Neural cell (in vitro differentiated cells): ENCODE data around the gene BCL2L11. TPM values are rescaled to one million over a fixed set of nuclear protein-coding genes. Genes with fewer than 3 reads are reported as not detected.

Experiments used
- H2AFZ ChIP-seq: fragments of 200-600, 300-800 bp; sonication (generic), shearing (Covaris generic); 2 replicates; pipeline ENCODE4 v1.6.0; 2014; ENCODE audit warnings: low read depth, mild to moderate bottlenecking, antibody characterized with exemption, low read length, moderate library complexity
- H3F3A ChIP-seq: fragments of 200-600 bp; shearing (Covaris generic); 2 replicates; pipeline ENCODE4 v1.6.1; 2016; ENCODE audit warnings: mild to moderate bottlenecking, moderate library complexity, mixed read lengths, antibody characterized with exemption, low read length; ENCODE audit not compliant: insufficient read depth, poor library complexity, severe bottlenecking
- H3K27ac ChIP-seq: fragments of 200-600, 300-800 bp; sonication (generic), shearing (Covaris generic); 2 replicates; pipeline ENCODE4 v1.5.1; 2014; ENCODE audit warnings: mild to moderate bottlenecking, low read length, moderate library complexity
- H3K27me3 ChIP-seq: fragments of 300-800, 200-600 bp; sonication (generic), shearing (Covaris generic); 2 replicates; pipeline ENCODE4 v1.6.0; 2014; ENCODE audit warnings: mild to moderate bottlenecking, low read depth, low read length, moderate library complexity; ENCODE audit not compliant: insufficient read depth
- H3K36me3 ChIP-seq: fragments of 300-800, 200-600 bp; sonication (generic), shearing (Covaris generic); 2 replicates; pipeline ENCODE4 v1.5.1; 2014; ENCODE audit warnings: mild to moderate bottlenecking, antibody characterized with exemption, low read length, moderate library complexity; ENCODE audit not compliant: insufficient read depth
- H3K4me2 ChIP-seq: fragments of 300-800, 200-600 bp; sonication (generic), shearing (Covaris generic); 2 replicates; pipeline ENCODE4 v1.6.0; 2014; ENCODE audit warnings: mild to moderate bottlenecking, low read length
- H3K4me3 ChIP-seq: fragments of 300-800, 200-600 bp; sonication (generic), shearing (Covaris generic); 2 replicates; pipeline ENCODE4 v1.5.1; 2014; ENCODE audit warnings: mild to moderate bottlenecking, low read length, moderate library complexity
- H3K79me2 ChIP-seq: fragments of 200-600 bp; shearing (Covaris generic); replicated peaks from 2 replicates; pipeline ENCODE4 v1.6.0; 2014; ENCODE audit warnings: mild to moderate bottlenecking, low read length, moderate library complexity; ENCODE audit not compliant: insufficient read depth
- H3K9ac ChIP-seq: fragments of 300-800, 200-600 bp; sonication (generic), shearing (Covaris generic); 2 replicates; pipeline ENCODE4 v1.6.1; 2016; ENCODE audit warnings: mild to moderate bottlenecking, low read length, mixed read lengths
- H3K9me2 ChIP-seq: fragments of 200-600 bp; shearing (Covaris generic); 2 replicates; pipeline ENCODE4 v1.6.1; 2016; ENCODE audit warnings: mild to moderate bottlenecking, low read length, mixed read lengths; ENCODE audit not compliant: insufficient read depth
- H3K9me3 ChIP-seq: fragments of 200-600, 300-800 bp; sonication (generic), shearing (Covaris generic); 2 replicates; pipeline ENCODE4 v1.6.1; 2016; ENCODE audit warnings: mild to moderate bottlenecking, mixed run types, low read length, moderate library complexity, mixed read lengths
- H4K20me1 ChIP-seq: fragments of 200-600 bp; shearing (Covaris generic); 2 replicates; pipeline ENCODE4 v1.6.1; 2016; ENCODE audit warnings: mild to moderate bottlenecking, mixed run types; ENCODE audit not compliant: insufficient read depth
- CTCF ChIP-seq: fragments of 450-650 bp; IDR thresholded peaks from 2 replicates; pipeline ENCODE4 v1.5.1; 2014; ENCODE audit warnings: antibody characterized with exemption, mild to moderate bottlenecking, moderate library complexity; ENCODE audit not compliant: poor library complexity, severe bottlenecking
- EP300 ChIP-seq: fragments of 450-650 bp; conservative IDR thresholded peaks from 2 replicates; pipeline ENCODE4 v1.6.1; 2014; ENCODE audit warnings: antibody characterized with exemption, mild to moderate bottlenecking, moderate library complexity; ENCODE audit not compliant: poor library complexity, severe bottlenecking
- EZH2 ChIP-seq: fragments of 200-600, 300-800 bp; shearing (Covaris generic), sonication (generic); IDR thresholded peaks from 2 replicates; pipeline ENCODE4 v1.6.1; 2014; ENCODE audit warnings: antibody characterized with exemption, low read length, borderline replicate concordance, mild to moderate bottlenecking; ENCODE audit not compliant: insufficient read depth, poor library complexity, severe bottlenecking
- MXI1 ChIP-seq: fragments of 450-650 bp; conservative IDR thresholded peaks from 2 replicates; pipeline ENCODE4 v1.6.1; 2014; ENCODE audit warnings: antibody characterized with exemption, mild to moderate bottlenecking; ENCODE audit not compliant: poor library complexity, severe bottlenecking
- POLR2AphosphoS5 ChIP-seq: IDR thresholded peaks from 2 replicates; pipeline ENCODE4 v1.6.1; 2012
- RAD21 ChIP-seq: fragments of 450-650 bp; conservative IDR thresholded peaks from 2 replicates; pipeline ENCODE4 v1.6.1; 2014; ENCODE audit warnings: antibody characterized with exemption, mild to moderate bottlenecking, moderate library complexity
- REST ChIP-seq: IDR thresholded peaks from 2 replicates; pipeline ENCODE4 v1.6.1; 2012; ENCODE audit warnings: borderline replicate concordance
- SMC3 ChIP-seq: fragments of 450-650 bp; conservative IDR thresholded peaks from 2 replicates; pipeline ENCODE4 v1.6.1; 2014; ENCODE audit warnings: antibody characterized with exemption, mild to moderate bottlenecking, moderate library complexity; ENCODE audit not compliant: poor library complexity
- TAF1 ChIP-seq: IDR thresholded peaks from 2 replicates; pipeline ENCODE4 v1.6.1; 2012; ENCODE audit warnings: low read depth
- polyA plus RNA-seq: library from polyadenylated mRNA; depleted of rRNA; stranded (reverse); fragments of >200 nt; gene quantifications from 2 replicates; pipeline ENCODE4 v1.2.3, GENCODE V29; 2014

Gene BCL2L11
- polyA plus RNA-seq, 1 donor from 2014 or later, result 2.6 TPM

- Histone ChIP-seq H3K27me3 (peaks cover 3% of the 10 kb centered on the region), H2AFZ (no peak overlapping the region), H3K9ac (no peak overlapping the region), H3K9me2 (no peaks in the 10 kb centered on the region), H3K9me3 (no peaks in the 10 kb centered on the region), H3F3A (no peaks in the 10 kb centered on the region), H3K4me3 (no peak overlapping the region), H3K4me2 (no peak overlapping the region), H4K20me1 (no peaks in the 10 kb centered on the region), H3K79me2 (no peaks in the 10 kb centered on the region), H3K36me3 (no peaks in the 10 kb centered on the region), H3K27ac (no peak overlapping the region)
- TF ChIP-seq EP300, result no peak
- no peak for TF ChIP-seq POLR2AphosphoS5
- no peak for TF ChIP-seq MXI1
- no peak for TF ChIP-seq EZH2
- no peak for TF ChIP-seq SMC3
- no peak for TF ChIP-seq RAD21
- TF ChIP-seq TAF1, result no peak
- TF ChIP-seq REST, result no peak
- no peak for TF ChIP-seq CTCF
Observed at GRCh38 chr2:111155610-111156009, 34.9 kb downstream of the BCL2L11 start.

DNA sequence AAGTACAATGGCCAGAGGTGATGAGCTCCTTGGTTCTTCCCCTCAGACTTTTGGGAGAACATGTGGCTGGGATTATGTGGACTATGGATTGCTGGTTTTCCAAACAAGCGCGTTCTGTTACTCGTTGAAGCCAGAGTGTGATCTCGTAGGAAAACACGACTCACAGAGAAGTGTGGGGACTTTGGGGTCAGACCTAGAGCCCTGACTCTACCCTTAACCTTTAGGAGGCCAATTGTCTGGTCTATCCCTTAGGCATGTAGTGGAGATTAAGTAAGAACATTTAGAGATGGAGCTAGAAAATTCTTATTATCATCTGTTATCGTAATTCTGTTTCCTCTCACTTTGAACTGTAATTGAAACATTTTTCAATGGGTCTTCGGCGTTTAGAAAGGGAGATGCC is 35.8 kb downstream of the BCL2L11 start:
- Histone ChIP-seq H3K9me3 (no peaks in the 10 kb centered on the region), H3K79me2 (no peaks in the 10 kb centered on the region), H3K36me3 (no peaks in the 10 kb centered on the region), H2AFZ (no peak overlapping the region), H3K4me2 (no peak overlapping the region), H3K27me3 (peaks cover 3% of the 10 kb centered on the region), H3K27ac (no peak overlapping the region), H4K20me1 (no peaks in the 10 kb centered on the region), H3K4me3 (no peak overlapping the region), H3K9me2 (no peaks in the 10 kb centered on the region), H3K9ac (no peak overlapping the region), H3F3A (no peaks in the 10 kb centered on the region)
- TF ChIP-seq EZH2 (no peak), RAD21 (no peak), TAF1 (no peak), CTCF (no peak), SMC3 (no peak), EP300 (no peak), MXI1 (no peak), REST (no peak), POLR2AphosphoS5 (no peak)
